IMR-90 (cell line): ENCODE measurements around the gene NOL4L. TPM values are rescaled to one million over a fixed set of nuclear protein-coding genes. Genes with fewer than 3 reads are reported as not detected.
A peak's percentile ranks its signal among the peaks of the same experiment; 100 is the strongest.

Source experiments
- ATAC-seq: fragments of 200-7000 bp; cut with Tn5 transposase; 2 replicates; pipeline ENCODE4 v1.9.1; 2020; ENCODE audit warnings: low read depth, mild to moderate bottlenecking, moderate library complexity
- BruUV-seq: library from RNA; stranded (reverse); fragments of 400-500 nt; replicated peaks from 2 replicates; lab custom pipeline; 2021; lab: Mats Ljungman, UMichigan
- CTCF ChIA-PET: fragments of 300-600 bp; formaldehyde crosslinking; extraction: SDS; loops from one replicate; lab custom pipeline; 2021; ENCODE audit warnings: antibody characterized with exemption; lab: Yijun Ruan, JAX
- POLR2A ChIA-PET: fragments of 300-600 bp; sonication (Branson Sonifier 250); formaldehyde crosslinking; loops from one replicate; lab custom pipeline; 2022; ENCODE audit warnings: antibody characterized with exemption; ENCODE audit not compliant: unreplicated experiment; lab: Charles Lee
- DNase-seq: peaks from one replicate; pipeline ENCODE4 v3.0.0; 2013
- H2AFZ ChIP-seq: replicated peaks from 2 replicates; pipeline ENCODE3; 2013; ENCODE audit warnings: low read length, mild to moderate bottlenecking; ENCODE audit not compliant: poor library complexity
- H2AK5ac ChIP-seq: 2 replicates; pipeline ENCODE4 v1.6.1; 2013; ENCODE audit warnings: low read depth, low read length, inconsistent platforms
- H2AK9ac ChIP-seq: replicated peaks from 2 replicates; pipeline ENCODE3; 2013; ENCODE audit warnings: mild to moderate bottlenecking, low read depth, low read length, moderate library complexity; ENCODE audit not compliant: poor library complexity
- H2BK120ac ChIP-seq: 2 replicates; pipeline ENCODE4 v1.6.1; 2013; ENCODE audit warnings: low read depth, low read length, inconsistent platforms
- H2BK15ac ChIP-seq: 3 replicates; pipeline ENCODE4 v1.6.1; 2013; ENCODE audit warnings: low read depth, low read length, inconsistent platforms
- H2BK20ac ChIP-seq: 2 replicates; pipeline ENCODE4 v1.6.1; 2013; ENCODE audit warnings: low read depth, mild to moderate bottlenecking, inconsistent platforms, low read length, moderate library complexity
- H2BK5ac ChIP-seq: 2 replicates; pipeline ENCODE4 v1.6.1; 2013; ENCODE audit warnings: mild to moderate bottlenecking, low read depth, low read length, inconsistent platforms; ENCODE audit not compliant: poor library complexity, severe bottlenecking
- H3K14ac ChIP-seq: replicated peaks from 2 replicates; pipeline ENCODE4 v1.6.1; 2013; ENCODE audit warnings: low read depth, low read length, inconsistent platforms
- H3K18ac ChIP-seq: 2 replicates; pipeline ENCODE4 v1.6.1; 2013; ENCODE audit warnings: low read depth, low read length, control low read depth
- H3K23ac ChIP-seq: 2 replicates; pipeline ENCODE4 v1.6.1; 2013; ENCODE audit warnings: low read depth, low read length, inconsistent platforms
- H3K27ac ChIP-seq: 2 replicates; pipeline ENCODE4 v1.5.1; 2013; ENCODE audit warnings: mild to moderate bottlenecking, control low read depth, low read length; ENCODE audit not compliant: insufficient read depth
- H3K27me3 ChIP-seq: 2 replicates; pipeline ENCODE4 v1.6.1; 2013; ENCODE audit warnings: low read length; ENCODE audit not compliant: control insufficient read depth, insufficient read depth
- H3K36me3 ChIP-seq: 2 replicates; pipeline ENCODE4 v1.6.1; 2013; ENCODE audit warnings: low read length, mixed read lengths; ENCODE audit not compliant: control insufficient read depth, insufficient read depth
- H3K4ac ChIP-seq: 2 replicates; pipeline ENCODE4 v1.6.1; 2013; ENCODE audit warnings: low read depth, low read length, inconsistent platforms
- H3K4me1 ChIP-seq: 2 replicates; pipeline ENCODE4 v1.6.1; 2013; ENCODE audit warnings: low read length, mixed read lengths; ENCODE audit not compliant: control insufficient read depth, insufficient read depth
- H3K4me2 ChIP-seq: 2 replicates; pipeline ENCODE4 v1.6.1; 2013; ENCODE audit warnings: low read depth, mild to moderate bottlenecking, control low read depth, low read length, moderate library complexity
- H3K4me3 ChIP-seq: 2 replicates; pipeline ENCODE4 v1.5.1; 2013; ENCODE audit warnings: low read depth, mild to moderate bottlenecking, control low read depth, low read length, moderate library complexity; ENCODE audit not compliant: insufficient read depth
- H3K56ac ChIP-seq: 2 replicates; pipeline ENCODE4 v1.6.1; 2013; ENCODE audit warnings: low read length, inconsistent platforms; ENCODE audit not compliant: insufficient read depth; ENCODE audit errors: extremely low read depth
- H3K79me1 ChIP-seq, 2 experiments: 2 replicates each; pipeline ENCODE4 v1.6.1; 2013; ENCODE audit warnings: low read length in 2 of 2, inconsistent platforms in 1 of 2, low read depth in 1 of 2
- H3K9ac ChIP-seq: 2 replicates; pipeline ENCODE4 v1.6.1; 2013; ENCODE audit warnings: low read depth, low read length, control low read depth
- H3K9me1 ChIP-seq: 2 replicates; pipeline ENCODE4 v1.6.1; 2013; ENCODE audit warnings: low read length, inconsistent platforms; ENCODE audit not compliant: insufficient read depth
- H3K9me3 ChIP-seq: 2 replicates; pipeline ENCODE4 v1.6.1; 2013; ENCODE audit warnings: low read length; ENCODE audit not compliant: control insufficient read depth, insufficient read depth
- H4K20me1 ChIP-seq: 2 replicates; pipeline ENCODE4 v1.6.1; 2013; ENCODE audit warnings: low read length, inconsistent platforms; ENCODE audit not compliant: insufficient read depth
- H4K5ac ChIP-seq: 2 replicates; pipeline ENCODE4 v1.6.1; 2013; ENCODE audit warnings: mild to moderate bottlenecking, low read depth, low read length, control low read depth
- H4K8ac ChIP-seq, 2 experiments: 2 replicates each; pipeline ENCODE4 v1.6.1; 2013; ENCODE audit warnings: low read depth in 2 of 2, low read length in 2 of 2, control low read depth in 1 of 2, inconsistent platforms in 1 of 2
- H4K91ac ChIP-seq: 2 replicates; pipeline ENCODE4 v1.6.1; 2013; ENCODE audit warnings: low read depth, low read length, inconsistent platforms; ENCODE audit not compliant: insufficient read depth
- CEBPB ChIP-seq: IDR thresholded peaks from 2 replicates; pipeline ENCODE4 v1.6.1; 2012; ENCODE audit warnings: low read depth, low read length, improper control_type of control experiment
- CHD1 ChIP-seq: IDR thresholded peaks from 2 replicates; pipeline ENCODE4 v1.6.1; 2012; ENCODE audit warnings: low read depth, low read length, improper control_type of control experiment
- CTCF ChIP-seq: conservative IDR thresholded peaks from 2 replicates; pipeline ENCODE4 v1.5.1; 2012; ENCODE audit warnings: mild to moderate bottlenecking, low read depth, low read length, improper control_type of control experiment
- ELK1 ChIP-seq: fragments of 150-350 bp; IDR thresholded peaks from 2 replicates; pipeline ENCODE4 v1.6.1; 2016; ENCODE audit warnings: low read depth, mild to moderate bottlenecking, low read length, moderate library complexity, borderline replicate concordance
- FOS ChIP-seq: fragments of 150-350 bp; IDR thresholded peaks from 2 replicates; pipeline ENCODE4 v1.6.1; 2016; ENCODE audit warnings: low read depth, low read length
- MAFK ChIP-seq: IDR thresholded peaks from 2 replicates; pipeline ENCODE4 v1.6.1; 2012; ENCODE audit warnings: low read depth, low read length, improper control_type of control experiment
- MAZ ChIP-seq: IDR thresholded peaks from 2 replicates; pipeline ENCODE4 v1.6.1; 2012; ENCODE audit warnings: low read depth, mild to moderate bottlenecking, low read length, improper control_type of control experiment, moderate library complexity, borderline replicate concordance
- MXI1 ChIP-seq: IDR thresholded peaks from 2 replicates; pipeline ENCODE4 v1.6.1; 2012; ENCODE audit warnings: low read depth, mild to moderate bottlenecking, low read length, moderate library complexity, borderline replicate concordance
- NFE2L2 ChIP-seq: fragments of 150-350 bp; IDR thresholded peaks from 2 replicates; pipeline ENCODE4 v1.6.1; 2016; ENCODE audit warnings: low read depth, mild to moderate bottlenecking, low read length
- POLR2A ChIP-seq: IDR thresholded peaks from 2 replicates; pipeline ENCODE4 v1.6.1; 2012; ENCODE audit warnings: mild to moderate bottlenecking, low read depth, low read length
- RAD21 ChIP-seq: IDR thresholded peaks from 2 replicates; pipeline ENCODE4 v1.6.1; 2012; ENCODE audit warnings: low read length, improper control_type of control experiment
- RCOR1 ChIP-seq: IDR thresholded peaks from 2 replicates; pipeline ENCODE4 v1.6.1; 2012; ENCODE audit warnings: mild to moderate bottlenecking, low read length, improper control_type of control experiment; ENCODE audit not compliant: insufficient replicate concordance
- SMC3 ChIP-seq: fragments of 150-350 bp; IDR thresholded peaks from 2 replicates; pipeline ENCODE4 v1.6.1; 2016; ENCODE audit warnings: low read depth, mild to moderate bottlenecking, antibody characterized with exemption, low read length, moderate library complexity
- USF2 ChIP-seq: fragments of 150-350 bp; IDR thresholded peaks from 2 replicates; pipeline ENCODE4 v1.6.1; 2017; ENCODE audit warnings: mild to moderate bottlenecking, antibody characterized with exemption, low read length, low read depth
- WGBS, 2 experiments: methylation state at CpG; one replicate each; pipeline versions ENCODE4 v1.1.5 to v1.1.7; 2013; ENCODE audit warnings: missing lambda C conversion rate in 2 of 2; ENCODE audit not compliant: insufficient read length in 1 of 2; ENCODE audit errors: extremely low coverage in 2 of 2; 5-methylcytosine and 5-hydroxymethylcytosine counted together
- dilution Hi-C: fragments of 300-500 bp; cut with HindIII; formaldehyde crosslinking; loops from one replicate; pipeline ENCODE4 v1.14.3; 2018; ENCODE audit warnings: low sequenced_read_pairs; ENCODE audit not compliant: unreplicated experiment
- in situ Hi-C: fragments of 300-500 bp; cut with MboI; formaldehyde crosslinking; loops from 3 replicates; pipeline ENCODE4 v1.14.3; 2019; ENCODE audit warnings: low sequenced_read_pairs, inconsistent platforms, mixed read lengths
- intact Hi-C: fragments of 100-400 bp; cut with micrococcal nuclease; formaldehyde crosslinking; loops from 2 replicates; pipeline ENCODE4 v1.10.0; 2022
- polyA plus RNA-seq, 3 experiments: library from polyadenylated mRNA; depleted of rRNA; stranded (reverse); fragments of >200 nt; gene quantifications; 2 replicates each; pipeline ENCODE4 v1.2.3, GENCODE V29; 2012; ENCODE audit warnings: low replicate concordance in 1 of 3
- total RNA-seq: library from RNA; depleted of rRNA; stranded (reverse); fragments of >200 nt; gene quantifications from 2 replicates; pipeline ENCODE4 v1.2.3, GENCODE V29; 2012

The NOL4L gene
- total and polyA plus RNA-seq, 2 of the 4 experiments (the other 2 are of a cell fraction): 4.7 to 13.3 TPM

- H3K36me3 ChIP-seq: no peaks in the 10 kb centered on the region
- no peak overlapping the region for H3K4me3 ChIP-seq
- no peak overlapping the region for H2BK5ac ChIP-seq
- H3K27ac ChIP-seq: no peak overlapping the region
- no peak overlapping the region for H3K14ac ChIP-seq
- no peak overlapping the region for H2BK15ac ChIP-seq
- H3K23ac ChIP-seq: no peak overlapping the region
- DNase-seq (no peak), ATAC-seq (no peak)
- H3K9ac ChIP-seq: no peak overlapping the region
- H3K18ac ChIP-seq: no peak overlapping the region
- H2BK120ac ChIP-seq: no peak overlapping the region
- no peak overlapping the region for H3K56ac ChIP-seq
- POLR2A ChIA-PET: no interaction called here
- in situ Hi-C loops: no loop called here
- H3K4me1 ChIP-seq: peaks cover 6% of the 10 kb centered on the region
- no peak overlapping the region for H3K4me2 ChIP-seq
- peaks cover 9% of the 10 kb centered on the region for H3K9me1 ChIP-seq
- H3K79me1 ChIP-seq: peaks cover 0 to 4% of the 10 kb centered on the region in 2 experiments; a peak in 2 of 4 replicates
- H2AFZ ChIP-seq: peak overlapping the region; percentile 26
- CTCF ChIA-PET: interaction anchor here (0.5 kb wide), 1 partner anchor 26 kb away, joined by 5 read pairs; no protein-coding TSS in a partner anchor
- no peak overlapping the region for H4K8ac ChIP-seq
- no peak overlapping the region for H2AK5ac ChIP-seq
- no peak overlapping the region for H2BK20ac ChIP-seq
- 83% methylated on average over 2 of the region's 9 CpGs; no CpG with 5 or more reads in 1 of the 2 experiments for WGBS, 2 experiments
- 0 out of 2 replicates have a peak, but pooled peaks cover 4% of the 10 kb centered on the region for H4K20me1 ChIP-seq
- intact Hi-C loops: no loop called here
- no peaks in the 10 kb centered on the region; the same call in 1 of the 2 replicates for H3K27me3 ChIP-seq
- dilution Hi-C loops: no loop called here
- H4K91ac ChIP-seq: no peak overlapping the region
- no peak overlapping the region for H3K4ac ChIP-seq
- H3K9me3 ChIP-seq: no peaks in the 10 kb centered on the region
- H4K5ac ChIP-seq: no peak overlapping the region
- no TSS peak for BruUV-seq
- H2AK9ac ChIP-seq: no peak overlapping the region
- TF ChIP-seq FOS (no peak), CEBPB (no peak), RAD21 (no peak), MAZ (no peak), CTCF (no peak), USF2 (no peak), SMC3 (no peak), MAFK (no peak), ELK1 (no peak), MXI1 (no peak), NFE2L2 (no peak), POLR2A (no peak), CHD1 (no peak), RCOR1 (no peak)
These were observed 15.5 kb downstream of the NOL4L start for GRCh38 chr20:32569380-32570305.
